LNCaP clone FGC (cell line): ENCODE data around the gene MKI67.

ENCODE experiments used
- DNase-seq: peaks from one replicate; pipeline ENCODE4 v3.0.0-alpha.2; 2011; ENCODE audit warnings: low read depth
- H3K4me3 ChIP-seq: 2 replicates; pipeline ENCODE4 v1.5.1; 2011; ENCODE audit warnings: mild to moderate bottlenecking, low read depth, low read length, control low read depth
- TF ChIP-seq, protein P1 (sequence below): IDR thresholded peaks from 2 replicates; pipeline ENCODE4 v1.5.1; 2012; ENCODE audit warnings: mild to moderate bottlenecking; ENCODE audit not compliant: control insufficient read depth, insufficient read depth; ENCODE audit errors: extremely low read depth

MKI67 gene

DNA sequence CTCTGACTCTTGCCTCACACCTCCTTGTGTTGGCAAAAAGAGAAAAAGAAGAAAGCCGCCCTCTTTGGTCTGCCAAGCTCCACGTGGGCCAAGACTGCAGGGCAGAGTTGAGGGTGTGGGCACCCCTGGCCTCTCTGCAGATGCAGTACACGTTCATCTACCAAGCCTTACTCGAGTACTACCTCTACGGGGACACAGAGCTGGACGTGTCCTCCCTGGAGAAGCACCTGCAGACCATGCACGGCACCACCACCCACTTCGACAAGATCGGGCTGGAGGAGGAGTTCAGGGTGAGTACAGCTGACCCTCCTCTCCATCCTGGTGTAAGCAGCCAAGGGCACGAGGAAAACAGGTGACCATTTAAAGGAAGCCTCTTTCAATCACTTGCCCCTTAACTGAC lies 56.1 kb downstream of the MKI67 start:
- no peak for DNase-seq
- TF ChIP-seq, protein P1, sequence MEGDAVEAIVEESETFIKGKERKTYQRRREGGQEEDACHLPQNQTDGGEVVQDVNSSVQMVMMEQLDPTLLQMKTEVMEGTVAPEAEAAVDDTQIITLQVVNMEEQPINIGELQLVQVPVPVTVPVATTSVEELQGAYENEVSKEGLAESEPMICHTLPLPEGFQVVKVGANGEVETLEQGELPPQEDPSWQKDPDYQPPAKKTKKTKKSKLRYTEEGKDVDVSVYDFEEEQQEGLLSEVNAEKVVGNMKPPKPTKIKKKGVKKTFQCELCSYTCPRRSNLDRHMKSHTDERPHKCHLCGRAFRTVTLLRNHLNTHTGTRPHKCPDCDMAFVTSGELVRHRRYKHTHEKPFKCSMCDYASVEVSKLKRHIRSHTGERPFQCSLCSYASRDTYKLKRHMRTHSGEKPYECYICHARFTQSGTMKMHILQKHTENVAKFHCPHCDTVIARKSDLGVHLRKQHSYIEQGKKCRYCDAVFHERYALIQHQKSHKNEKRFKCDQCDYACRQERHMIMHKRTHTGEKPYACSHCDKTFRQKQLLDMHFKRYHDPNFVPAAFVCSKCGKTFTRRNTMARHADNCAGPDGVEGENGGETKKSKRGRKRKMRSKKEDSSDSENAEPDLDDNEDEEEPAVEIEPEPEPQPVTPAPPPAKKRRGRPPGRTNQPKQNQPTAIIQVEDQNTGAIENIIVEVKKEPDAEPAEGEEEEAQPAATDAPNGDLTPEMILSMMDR = no peak
- no peak overlapping the region for H3K4me3 ChIP-seq

DNA sequence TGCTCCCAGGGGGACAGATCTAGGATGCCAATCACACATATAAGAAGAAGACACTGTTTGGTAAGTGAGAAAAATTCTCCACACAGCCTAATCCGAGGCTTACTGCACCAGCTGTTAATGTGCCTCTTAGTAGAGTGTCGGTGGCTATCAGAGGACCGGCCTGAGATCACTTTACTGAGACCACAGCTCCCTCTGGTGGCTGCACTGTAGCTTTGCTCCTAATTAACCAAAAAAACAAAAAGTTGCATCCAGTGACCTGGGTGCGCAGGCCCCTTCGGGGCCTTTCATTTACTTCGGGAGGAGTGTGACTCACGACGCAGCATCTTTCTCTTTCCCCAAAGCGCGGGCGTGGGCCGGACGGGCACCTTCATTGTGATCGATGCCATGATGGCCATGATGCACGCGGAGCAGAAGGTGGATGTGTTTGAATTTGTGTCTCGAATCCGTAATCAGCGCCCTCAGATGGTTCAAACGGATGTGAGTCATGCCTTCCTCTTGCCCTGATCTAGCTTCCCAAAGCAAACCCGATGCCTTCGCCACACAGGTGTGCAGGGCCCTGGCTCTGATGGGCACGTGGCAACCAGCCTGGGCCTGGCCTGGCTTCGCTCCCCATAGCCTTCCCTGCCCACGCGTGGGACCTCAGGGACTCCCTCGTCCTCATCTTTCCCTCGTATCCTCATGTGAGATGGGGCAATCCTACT lies 56.7 kb downstream of the MKI67 start:
- H3K4me3 ChIP-seq = no peak overlapping the region
- TF ChIP-seq, protein P1 = peak; percentile 86
- DNase-seq = no peak

DNA sequence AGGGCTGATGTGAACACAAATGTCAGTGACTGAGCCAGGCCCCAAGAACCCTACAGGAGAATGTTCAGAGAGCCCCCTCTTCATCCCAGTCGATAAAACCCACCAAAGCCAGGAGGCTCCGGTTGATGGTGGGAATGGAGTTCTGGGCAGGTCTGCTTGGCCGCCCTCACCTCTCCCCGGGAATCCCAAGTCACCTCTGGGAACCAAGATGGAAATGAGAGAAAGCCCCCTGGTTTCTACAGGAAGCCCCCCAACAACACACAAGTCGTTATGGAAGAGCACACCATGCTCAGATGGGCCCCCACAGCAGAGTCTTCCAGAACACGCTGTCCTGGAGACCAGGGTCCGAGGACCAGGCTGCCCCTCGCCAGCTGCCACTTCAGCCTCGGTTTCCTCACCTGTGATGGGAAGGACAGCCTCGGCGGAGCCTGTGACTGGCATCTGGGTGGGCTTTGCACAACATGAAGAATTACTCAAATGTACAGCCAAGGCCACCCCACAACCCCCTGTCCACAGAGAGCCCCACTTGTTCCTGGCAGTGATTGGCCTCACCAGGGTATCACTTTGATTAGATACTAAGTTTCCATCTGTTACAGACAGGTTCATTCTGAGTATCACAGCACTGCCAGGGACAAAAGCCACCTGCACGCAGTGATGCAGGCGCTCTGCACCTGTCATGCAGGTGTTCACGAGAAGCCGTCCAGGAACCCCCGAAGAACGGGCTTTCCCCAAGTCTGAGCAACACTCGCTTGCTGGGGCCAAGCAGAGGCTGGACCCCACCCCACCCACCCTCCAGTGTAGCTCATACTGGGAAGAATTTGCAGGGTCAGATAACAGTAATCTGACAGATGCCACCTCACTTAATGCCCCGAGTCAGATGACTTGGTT lies 57.6 kb downstream of the MKI67 start:
- TF ChIP-seq, protein P1 = no peak
- no peak overlapping the region for H3K4me3 ChIP-seq
- DNase-seq = no peak

DNA sequence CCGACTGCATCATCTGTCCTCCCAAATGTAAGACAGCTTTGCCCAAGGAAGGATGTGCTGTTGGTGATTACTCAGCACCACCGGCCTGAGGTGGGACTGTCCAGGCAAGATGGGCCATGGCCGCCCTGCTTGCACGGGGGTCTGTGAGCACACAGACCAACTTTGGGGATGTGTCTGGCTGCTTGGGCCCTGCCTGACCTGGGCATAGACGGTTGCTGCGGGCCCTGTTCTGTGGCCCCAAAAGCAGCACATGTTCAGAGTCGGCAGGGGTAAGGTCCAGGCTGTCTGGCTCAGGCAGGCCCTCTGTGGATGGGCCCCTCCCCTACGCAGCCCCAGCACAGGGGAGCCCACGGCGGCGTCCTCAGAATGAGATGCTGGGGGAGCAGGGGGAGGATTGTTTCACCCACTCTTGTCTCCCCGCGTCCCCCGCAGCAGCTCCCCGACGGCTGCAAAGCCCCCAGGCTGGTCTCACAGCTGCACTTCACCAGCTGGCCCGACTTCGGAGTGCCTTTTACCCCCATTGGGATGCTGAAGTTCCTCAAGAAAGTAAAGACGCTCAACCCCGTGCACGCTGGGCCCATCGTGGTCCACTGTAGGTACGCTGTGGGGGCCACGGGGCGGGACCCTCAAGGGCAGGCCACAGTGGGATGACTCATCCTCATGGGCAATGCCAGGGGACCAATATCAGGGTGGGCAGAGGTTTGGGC lies 58.4 kb downstream of the MKI67 start:
- H3K4me3 ChIP-seq = no peak overlapping the region
- no peak for DNase-seq
- TF ChIP-seq, protein P1 = no peak

DNA sequence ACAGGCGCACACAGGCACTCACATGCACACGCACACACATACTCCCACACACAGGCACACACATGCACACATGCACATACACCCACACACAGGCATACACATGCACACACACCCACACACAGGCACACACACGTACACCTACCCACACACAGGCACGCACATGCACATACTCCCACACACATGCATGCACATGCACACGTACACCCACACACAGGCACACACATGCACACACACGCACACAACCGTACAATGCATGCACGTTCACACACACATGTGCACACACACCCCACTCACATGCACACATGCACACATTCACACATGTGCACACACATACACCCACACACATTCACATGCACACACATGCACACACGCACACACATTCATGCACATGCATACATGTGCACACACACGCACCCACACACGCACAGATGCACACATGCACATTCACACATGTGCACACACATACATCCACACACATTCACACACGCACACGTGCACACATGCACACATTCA lies 59.3 kb downstream of the MKI67 start:
- DNase-seq = no peak
- TF ChIP-seq, protein P1 = no peak
- H3K4me3 ChIP-seq = no peak overlapping the region

DNA sequence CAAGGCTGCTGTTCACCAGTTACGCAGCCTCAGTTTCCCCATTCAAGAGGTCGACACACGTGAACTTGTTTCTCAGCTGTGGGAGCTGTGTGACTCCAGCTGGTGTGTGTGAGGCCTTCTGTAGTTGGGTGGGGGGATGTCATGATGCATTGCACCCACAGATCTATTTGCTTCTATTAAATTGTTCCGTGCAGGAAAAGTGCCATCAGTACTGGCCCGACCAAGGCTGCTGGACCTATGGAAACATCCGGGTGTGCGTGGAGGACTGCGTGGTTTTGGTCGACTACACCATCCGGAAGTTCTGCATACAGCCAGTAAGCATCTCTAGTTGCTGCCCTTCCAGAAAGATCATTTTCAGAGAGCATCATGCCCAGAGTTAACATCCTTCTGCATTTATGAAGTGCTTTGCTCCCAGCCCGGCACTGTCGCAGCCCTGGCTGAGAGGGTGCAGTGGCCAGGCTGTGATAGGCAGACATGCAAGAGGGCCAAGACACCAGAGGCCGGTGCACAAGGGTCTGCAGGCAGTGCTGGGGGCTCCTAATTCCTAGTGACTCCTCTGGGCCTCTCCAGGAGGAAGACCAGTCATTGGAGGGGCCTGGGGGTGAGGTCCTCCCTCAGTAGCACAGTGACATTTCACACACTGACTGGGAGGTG lies 60.2 kb downstream of the MKI67 start:
- H3K4me3 ChIP-seq = no peak overlapping the region
- no peak for DNase-seq
- TF ChIP-seq, protein P1 = no peak
